ENCODE measurements around the gene SUFU. TPM values are rescaled to one million over a fixed set of nuclear protein-coding genes. Genes with fewer than 3 reads are reported as not detected.

Gene SUFU
- total and polyA plus RNA-seq, 2 of the 8 experiments (the other 6 are each of a cell fraction or from before 2014, with no cell fraction given): 7.0 to 10.8 TPM

DNA sequence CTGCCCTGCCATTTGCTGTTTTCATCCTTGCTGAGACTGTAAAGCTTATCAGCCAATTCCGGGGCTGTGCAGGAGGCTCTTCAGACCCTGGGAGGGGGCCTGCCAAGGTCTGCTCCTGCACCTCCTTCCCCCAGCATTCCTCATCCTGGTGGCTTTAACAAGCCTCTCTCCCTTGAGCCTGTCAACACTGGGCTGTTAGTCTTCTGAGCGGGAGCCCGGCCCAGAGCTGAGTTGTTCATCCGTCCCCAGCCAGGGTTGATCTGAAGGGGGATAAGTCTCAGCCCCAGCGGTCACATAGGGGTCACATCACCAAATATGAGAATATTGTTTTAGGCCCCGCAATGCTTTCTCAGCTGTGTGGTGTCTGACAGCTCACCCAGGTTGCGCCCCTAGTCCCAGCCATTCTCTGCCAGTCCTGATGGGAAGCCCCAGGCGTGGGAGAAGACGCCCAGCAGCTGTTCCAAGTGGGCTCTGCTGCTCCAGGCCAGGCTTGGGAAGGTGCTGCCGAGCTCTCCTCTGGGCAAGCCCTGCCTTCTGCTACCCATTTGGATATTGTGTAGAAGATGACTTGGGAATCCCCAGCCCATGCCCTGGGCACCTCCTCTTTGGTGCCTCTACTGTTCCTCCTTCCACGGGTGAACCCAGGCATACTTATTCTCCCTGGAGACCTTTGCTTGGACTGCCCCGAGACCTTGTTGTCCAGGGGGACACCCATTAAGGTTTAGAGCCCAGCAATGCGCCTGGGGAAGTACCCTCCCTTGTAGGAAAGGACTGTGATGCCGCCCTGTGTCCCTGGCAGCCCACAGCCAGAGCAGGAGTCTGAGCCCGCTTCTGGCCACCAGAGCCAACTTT is 117.0 kb downstream of the SUFU start (continued):
- TF ChIP-seq, protein P1, sequence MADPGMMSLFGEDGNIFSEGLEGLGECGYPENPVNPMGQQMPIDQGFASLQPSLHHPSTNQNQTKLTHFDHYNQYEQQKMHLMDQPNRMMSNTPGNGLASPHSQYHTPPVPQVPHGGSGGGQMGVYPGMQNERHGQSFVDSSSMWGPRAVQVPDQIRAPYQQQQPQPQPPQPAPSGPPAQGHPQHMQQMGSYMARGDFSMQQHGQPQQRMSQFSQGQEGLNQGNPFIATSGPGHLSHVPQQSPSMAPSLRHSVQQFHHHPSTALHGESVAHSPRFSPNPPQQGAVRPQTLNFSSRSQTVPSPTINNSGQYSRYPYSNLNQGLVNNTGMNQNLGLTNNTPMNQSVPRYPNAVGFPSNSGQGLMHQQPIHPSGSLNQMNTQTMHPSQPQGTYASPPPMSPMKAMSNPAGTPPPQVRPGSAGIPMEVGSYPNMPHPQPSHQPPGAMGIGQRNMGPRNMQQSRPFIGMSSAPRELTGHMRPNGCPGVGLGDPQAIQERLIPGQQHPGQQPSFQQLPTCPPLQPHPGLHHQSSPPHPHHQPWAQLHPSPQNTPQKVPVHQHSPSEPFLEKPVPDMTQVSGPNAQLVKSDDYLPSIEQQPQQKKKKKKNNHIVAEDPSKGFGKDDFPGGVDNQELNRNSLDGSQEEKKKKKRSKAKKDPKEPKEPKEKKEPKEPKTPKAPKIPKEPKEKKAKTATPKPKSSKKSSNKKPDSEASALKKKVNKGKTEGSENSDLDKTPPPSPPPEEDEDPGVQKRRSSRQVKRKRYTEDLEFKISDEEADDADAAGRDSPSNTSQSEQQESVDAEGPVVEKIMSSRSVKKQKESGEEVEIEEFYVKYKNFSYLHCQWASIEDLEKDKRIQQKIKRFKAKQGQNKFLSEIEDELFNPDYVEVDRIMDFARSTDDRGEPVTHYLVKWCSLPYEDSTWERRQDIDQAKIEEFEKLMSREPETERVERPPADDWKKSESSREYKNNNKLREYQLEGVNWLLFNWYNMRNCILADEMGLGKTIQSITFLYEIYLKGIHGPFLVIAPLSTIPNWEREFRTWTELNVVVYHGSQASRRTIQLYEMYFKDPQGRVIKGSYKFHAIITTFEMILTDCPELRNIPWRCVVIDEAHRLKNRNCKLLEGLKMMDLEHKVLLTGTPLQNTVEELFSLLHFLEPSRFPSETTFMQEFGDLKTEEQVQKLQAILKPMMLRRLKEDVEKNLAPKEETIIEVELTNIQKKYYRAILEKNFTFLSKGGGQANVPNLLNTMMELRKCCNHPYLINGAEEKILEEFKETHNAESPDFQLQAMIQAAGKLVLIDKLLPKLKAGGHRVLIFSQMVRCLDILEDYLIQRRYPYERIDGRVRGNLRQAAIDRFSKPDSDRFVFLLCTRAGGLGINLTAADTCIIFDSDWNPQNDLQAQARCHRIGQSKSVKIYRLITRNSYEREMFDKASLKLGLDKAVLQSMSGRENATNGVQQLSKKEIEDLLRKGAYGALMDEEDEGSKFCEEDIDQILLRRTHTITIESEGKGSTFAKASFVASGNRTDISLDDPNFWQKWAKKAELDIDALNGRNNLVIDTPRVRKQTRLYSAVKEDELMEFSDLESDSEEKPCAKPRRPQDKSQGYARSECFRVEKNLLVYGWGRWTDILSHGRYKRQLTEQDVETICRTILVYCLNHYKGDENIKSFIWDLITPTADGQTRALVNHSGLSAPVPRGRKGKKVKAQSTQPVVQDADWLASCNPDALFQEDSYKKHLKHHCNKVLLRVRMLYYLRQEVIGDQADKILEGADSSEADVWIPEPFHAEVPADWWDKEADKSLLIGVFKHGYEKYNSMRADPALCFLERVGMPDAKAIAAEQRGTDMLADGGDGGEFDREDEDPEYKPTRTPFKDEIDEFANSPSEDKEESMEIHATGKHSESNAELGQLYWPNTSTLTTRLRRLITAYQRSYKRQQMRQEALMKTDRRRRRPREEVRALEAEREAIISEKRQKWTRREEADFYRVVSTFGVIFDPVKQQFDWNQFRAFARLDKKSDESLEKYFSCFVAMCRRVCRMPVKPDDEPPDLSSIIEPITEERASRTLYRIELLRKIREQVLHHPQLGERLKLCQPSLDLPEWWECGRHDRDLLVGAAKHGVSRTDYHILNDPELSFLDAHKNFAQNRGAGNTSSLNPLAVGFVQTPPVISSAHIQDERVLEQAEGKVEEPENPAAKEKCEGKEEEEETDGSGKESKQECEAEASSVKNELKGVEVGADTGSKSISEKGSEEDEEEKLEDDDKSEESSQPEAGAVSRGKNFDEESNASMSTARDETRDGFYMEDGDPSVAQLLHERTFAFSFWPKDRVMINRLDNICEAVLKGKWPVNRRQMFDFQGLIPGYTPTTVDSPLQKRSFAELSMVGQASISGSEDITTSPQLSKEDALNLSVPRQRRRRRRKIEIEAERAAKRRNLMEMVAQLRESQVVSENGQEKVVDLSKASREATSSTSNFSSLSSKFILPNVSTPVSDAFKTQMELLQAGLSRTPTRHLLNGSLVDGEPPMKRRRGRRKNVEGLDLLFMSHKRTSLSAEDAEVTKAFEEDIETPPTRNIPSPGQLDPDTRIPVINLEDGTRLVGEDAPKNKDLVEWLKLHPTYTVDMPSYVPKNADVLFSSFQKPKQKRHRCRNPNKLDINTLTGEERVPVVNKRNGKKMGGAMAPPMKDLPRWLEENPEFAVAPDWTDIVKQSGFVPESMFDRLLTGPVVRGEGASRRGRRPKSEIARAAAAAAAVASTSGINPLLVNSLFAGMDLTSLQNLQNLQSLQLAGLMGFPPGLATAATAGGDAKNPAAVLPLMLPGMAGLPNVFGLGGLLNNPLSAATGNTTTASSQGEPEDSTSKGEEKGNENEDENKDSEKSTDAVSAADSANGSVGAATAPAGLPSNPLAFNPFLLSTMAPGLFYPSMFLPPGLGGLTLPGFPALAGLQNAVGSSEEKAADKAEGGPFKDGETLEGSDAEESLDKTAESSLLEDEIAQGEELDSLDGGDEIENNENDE (IDR thresholded peaks at IDR 0.05; ENCODE audit: insufficient replicate concordance, low read length): no peak
- no peak for TF ChIP-seq POLR2A (IDR thresholded peaks at IDR 0.05; ENCODE audit: control extremely low read depth in 1 of 2, low read depth in 2 of 2, low read length in 2 of 2)
- no peak for TF ChIP-seq CREB1 (IDR thresholded peaks at IDR 0.05)

Measured in H1 (cell line).